Pulmonary artery endothelial cell (primary cell): ENCODE data around the gene ARL6IP1. TPM values are rescaled to one million over a fixed set of nuclear protein-coding genes. Genes with fewer than 3 reads are reported as not detected.
"Not testable (repeated sequence)": the region's sequence is repeated elsewhere in the genome, so short reads cannot be mapped to it uniquely, and the experiment has no call there.

ENCODE experiments used
- DNase-seq: peaks from one replicate; pipeline ENCODE4 v3.0.0-alpha.2; 2011; ENCODE audit warnings: low read depth, low spot score
- total RNA-seq: library from RNA; depleted of rRNA; stranded (reverse); fragments of >200 nt; gene quantifications from 2 replicates; pipeline ENCODE4 v1.2.3, GENCODE V29; 2014

The ARL6IP1 gene
- total RNA-seq, 1 donor from 2014 or later, result 223 TPM

GRCh38 chr16:18759598-18760520 is 41.5 kb downstream of the ARL6IP1 start:
- DNase-seq, result not testable (repeated sequence)

GRCh38 chr16:18757960-18758660 is 43.2 kb downstream of the ARL6IP1 start:
- DNase-seq, result not testable (repeated sequence)

GRCh38 chr16:18756639-18757038 is 44.7 kb downstream of the ARL6IP1 start:
- DNase-seq, result not testable (repeated sequence)

- DNase-seq, result not testable (repeated sequence)
These were observed 58.5 kb downstream of the ARL6IP1 start for GRCh38 chr16:18742870-18743269.

Other genes with a start within 250 kb of the ARL6IP1 start
- 25.7 and 327 TPM in 2 replicates for gene NOMO2, start 239.5 kb downstream of the ARL6IP1 start, total RNA-seq
- gene RPS15A, start 11.2 kb downstream of the ARL6IP1 start, total RNA-seq, result 1,107 and 1,625 TPM in 2 replicates
- gene SMG1, start 124.9 kb upstream of the ARL6IP1 start, total RNA-seq, result 57.3 and 78.3 TPM in 2 replicates
- 3.3 and 3.6 TPM in 2 replicates for gene TMC7, start 182.4 kb upstream of the ARL6IP1 start, total RNA-seq